ENCODE results near the gene SOX18.

DNA sequence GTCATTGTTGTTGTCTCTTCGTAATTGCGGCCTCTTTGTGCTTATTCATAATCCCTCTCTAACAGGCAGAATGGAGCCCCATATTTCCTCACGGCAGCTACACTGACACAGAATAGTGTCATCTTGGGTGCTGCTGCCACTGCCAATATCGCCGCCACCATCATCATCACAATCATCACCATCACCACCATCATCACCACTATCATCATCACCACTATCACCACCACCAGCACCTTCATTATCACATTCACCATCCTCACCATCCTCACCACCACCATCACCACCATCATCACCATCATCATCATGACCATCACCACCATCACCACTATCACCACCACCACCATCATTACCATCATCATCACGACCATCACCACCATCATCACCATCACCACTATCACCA is 47.1 kb upstream of the SOX18 start:
- TF ChIP-seq, protein P1, sequence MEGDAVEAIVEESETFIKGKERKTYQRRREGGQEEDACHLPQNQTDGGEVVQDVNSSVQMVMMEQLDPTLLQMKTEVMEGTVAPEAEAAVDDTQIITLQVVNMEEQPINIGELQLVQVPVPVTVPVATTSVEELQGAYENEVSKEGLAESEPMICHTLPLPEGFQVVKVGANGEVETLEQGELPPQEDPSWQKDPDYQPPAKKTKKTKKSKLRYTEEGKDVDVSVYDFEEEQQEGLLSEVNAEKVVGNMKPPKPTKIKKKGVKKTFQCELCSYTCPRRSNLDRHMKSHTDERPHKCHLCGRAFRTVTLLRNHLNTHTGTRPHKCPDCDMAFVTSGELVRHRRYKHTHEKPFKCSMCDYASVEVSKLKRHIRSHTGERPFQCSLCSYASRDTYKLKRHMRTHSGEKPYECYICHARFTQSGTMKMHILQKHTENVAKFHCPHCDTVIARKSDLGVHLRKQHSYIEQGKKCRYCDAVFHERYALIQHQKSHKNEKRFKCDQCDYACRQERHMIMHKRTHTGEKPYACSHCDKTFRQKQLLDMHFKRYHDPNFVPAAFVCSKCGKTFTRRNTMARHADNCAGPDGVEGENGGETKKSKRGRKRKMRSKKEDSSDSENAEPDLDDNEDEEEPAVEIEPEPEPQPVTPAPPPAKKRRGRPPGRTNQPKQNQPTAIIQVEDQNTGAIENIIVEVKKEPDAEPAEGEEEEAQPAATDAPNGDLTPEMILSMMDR (conservative IDR thresholded peaks at IDR 0.05; ENCODE audit: low read length): no peak
- TF ChIP-seq EZH2phosphoT487 (IDR thresholded peaks at IDR 0.05; ENCODE audit: borderline replicate concordance): no peak
